ENCODE measurements around the gene SV2C.

DNA sequence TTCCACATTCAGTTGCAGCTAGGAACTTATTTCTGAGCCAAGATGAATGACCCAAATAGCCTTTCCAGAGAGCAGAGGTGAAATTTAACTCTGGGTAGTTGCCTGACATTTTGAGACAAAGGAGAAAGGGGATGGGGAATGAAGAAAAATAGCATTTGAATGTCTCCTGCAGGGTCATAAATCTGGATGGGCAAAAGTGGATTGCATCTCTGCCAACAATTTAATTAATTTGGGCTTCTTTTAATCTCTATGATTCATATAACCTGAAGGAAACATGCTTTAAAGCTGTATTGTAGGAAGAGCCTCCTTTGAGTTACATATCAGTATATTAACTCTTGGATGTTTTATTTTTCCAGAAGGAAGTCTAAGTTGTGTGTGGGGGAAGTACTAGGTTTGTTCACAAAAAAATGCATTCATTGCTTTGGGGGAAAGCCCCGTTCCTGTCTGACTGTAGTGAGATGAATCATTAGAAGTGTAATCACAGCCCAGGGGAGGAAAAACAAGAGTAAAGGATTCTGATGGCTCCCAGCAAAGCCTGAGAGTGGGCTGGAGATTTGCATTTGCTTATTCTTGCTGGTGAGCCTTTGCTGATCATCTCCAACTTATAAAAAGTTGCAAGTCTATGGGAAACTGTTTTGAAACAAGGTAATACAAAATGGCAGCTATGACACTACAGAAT, 186.9 kb downstream of the SV2C start:
- TF ChIP-seq EGR1 (IDR thresholded peaks at IDR 0.05; ENCODE audit: low read depth) (no peak), CTCF (IDR thresholded peaks at IDR 0.05 in 2 of 3, conservative IDR thresholded peaks at IDR 0.05 in 1 of 3; ENCODE audit: borderline replicate concordance in 1 of 3, insufficient read depth in 1 of 3, low read depth in 2 of 3, low read length in 2 of 3) (no peak), POLR2AphosphoS5 (IDR thresholded peaks at IDR 0.05; ENCODE audit: low read depth, low read length) (no peak), EZH2phosphoT487 (IDR thresholded peaks at IDR 0.05; ENCODE audit: borderline replicate concordance) (no peak), POLR2A (IDR thresholded peaks at IDR 0.05; ENCODE audit: borderline replicate concordance, extremely low read depth, insufficient read depth, insufficient read length) (no peak), SRF (IDR thresholded peaks at IDR 0.05; ENCODE audit: low read depth) (no peak), SIN3A (IDR thresholded peaks at IDR 0.05; ENCODE audit: low read depth) (no peak), EZH2 (IDR thresholded peaks at IDR 0.05) (no peak), JUND (IDR thresholded peaks at IDR 0.05) (no peak), FOSL1 (IDR thresholded peaks at IDR 0.05; ENCODE audit: low read depth) (no peak), ZFX (IDR thresholded peaks at IDR 0.05) (no peak)
- TF ChIP-seq, protein P1, sequence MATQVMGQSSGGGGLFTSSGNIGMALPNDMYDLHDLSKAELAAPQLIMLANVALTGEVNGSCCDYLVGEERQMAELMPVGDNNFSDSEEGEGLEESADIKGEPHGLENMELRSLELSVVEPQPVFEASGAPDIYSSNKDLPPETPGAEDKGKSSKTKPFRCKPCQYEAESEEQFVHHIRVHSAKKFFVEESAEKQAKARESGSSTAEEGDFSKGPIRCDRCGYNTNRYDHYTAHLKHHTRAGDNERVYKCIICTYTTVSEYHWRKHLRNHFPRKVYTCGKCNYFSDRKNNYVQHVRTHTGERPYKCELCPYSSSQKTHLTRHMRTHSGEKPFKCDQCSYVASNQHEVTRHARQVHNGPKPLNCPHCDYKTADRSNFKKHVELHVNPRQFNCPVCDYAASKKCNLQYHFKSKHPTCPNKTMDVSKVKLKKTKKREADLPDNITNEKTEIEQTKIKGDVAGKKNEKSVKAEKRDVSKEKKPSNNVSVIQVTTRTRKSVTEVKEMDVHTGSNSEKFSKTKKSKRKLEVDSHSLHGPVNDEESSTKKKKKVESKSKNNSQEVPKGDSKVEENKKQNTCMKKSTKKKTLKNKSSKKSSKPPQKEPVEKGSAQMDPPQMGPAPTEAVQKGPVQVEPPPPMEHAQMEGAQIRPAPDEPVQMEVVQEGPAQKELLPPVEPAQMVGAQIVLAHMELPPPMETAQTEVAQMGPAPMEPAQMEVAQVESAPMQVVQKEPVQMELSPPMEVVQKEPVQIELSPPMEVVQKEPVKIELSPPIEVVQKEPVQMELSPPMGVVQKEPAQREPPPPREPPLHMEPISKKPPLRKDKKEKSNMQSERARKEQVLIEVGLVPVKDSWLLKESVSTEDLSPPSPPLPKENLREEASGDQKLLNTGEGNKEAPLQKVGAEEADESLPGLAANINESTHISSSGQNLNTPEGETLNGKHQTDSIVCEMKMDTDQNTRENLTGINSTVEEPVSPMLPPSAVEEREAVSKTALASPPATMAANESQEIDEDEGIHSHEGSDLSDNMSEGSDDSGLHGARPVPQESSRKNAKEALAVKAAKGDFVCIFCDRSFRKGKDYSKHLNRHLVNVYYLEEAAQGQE (IDR thresholded peaks at IDR 0.05; ENCODE audit: low read depth) = no peak
- TF ChIP-seq, protein P2, sequence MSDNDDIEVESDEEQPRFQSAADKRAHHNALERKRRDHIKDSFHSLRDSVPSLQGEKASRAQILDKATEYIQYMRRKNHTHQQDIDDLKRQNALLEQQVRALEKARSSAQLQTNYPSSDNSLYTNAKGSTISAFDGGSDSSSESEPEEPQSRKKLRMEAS (IDR thresholded peaks at IDR 0.05) = no peak

Data from HCT116 (cell line).